Cardiac septum (tissue), 1 donor: ENCODE measurements around the gene VAPB. TPM values are rescaled to one million over a fixed set of nuclear protein-coding genes. Genes with fewer than 3 reads are reported as not detected.
"Not testable (repeated sequence)": the region's sequence is repeated elsewhere in the genome, so short reads cannot be mapped to it uniquely, and the experiment has no call there.

Experiments
- DNase-seq: peaks from one replicate; pipeline ENCODE4 v3.0.0-alpha.2; 2020; ENCODE audit warnings: low spot score
- intact Hi-C: fragments of 100-400 bp; cut with DNase I; formaldehyde crosslinking; loops from one replicate; pipeline ENCODE4 v1.14.0; 2022
- total RNA-seq: library from RNA; stranded (reverse); fragmentation: NEBNext Ultra II Directional; extraction: Animal tissue kit (Norgen Biotek cat#: 25700); gene quantifications from one replicate; pipeline ENCODE4 v1.2.1, GENCODE V29; 2021
- donor health status: DM: no; HTN: no; CAD: no.

Gene VAPB
- total RNA-seq, 1 donor from 2014 or later, result 65.9 TPM

GRCh38 chr20:58402827-58403226, 13.8 kb downstream of the VAPB start:
- no peak for DNase-seq
- intact Hi-C loops, result no loop called here

DNA sequence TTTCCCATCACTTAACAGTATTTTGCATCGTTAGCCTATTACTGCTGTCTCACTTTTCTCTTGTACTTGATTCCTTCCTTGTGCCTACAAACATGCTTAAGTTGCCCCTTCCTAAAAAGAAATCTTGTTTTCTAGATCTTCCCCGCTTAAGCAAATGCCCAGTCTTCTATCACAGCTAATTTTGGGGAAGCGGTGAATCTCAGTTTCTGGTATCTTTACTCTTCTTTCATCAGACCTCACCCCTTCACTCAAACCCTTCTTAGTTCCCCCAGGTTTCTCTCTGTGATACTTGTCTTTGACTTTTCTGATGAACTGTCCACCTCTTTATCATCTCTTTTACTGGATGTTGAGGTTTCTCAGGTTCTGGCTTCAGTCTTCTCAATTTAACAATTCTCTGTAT, 14.2 kb downstream of the VAPB start:
- DNase-seq, result no peak
- intact Hi-C loops, result no loop called here

- intact Hi-C loops, result no loop called here
Measured at GRCh38 chr20:58405504-58406291, 16.7 kb downstream of the VAPB start.

GRCh38 chr20:58406422-58407001, 17.5 kb downstream of the VAPB start:
- no peak for DNase-seq
- intact Hi-C loops, result no loop called here

More at GRCh38 chr20:58405504-58406291, 16.7 kb downstream of the VAPB start:
- DNase-seq, result no peak

DNA sequence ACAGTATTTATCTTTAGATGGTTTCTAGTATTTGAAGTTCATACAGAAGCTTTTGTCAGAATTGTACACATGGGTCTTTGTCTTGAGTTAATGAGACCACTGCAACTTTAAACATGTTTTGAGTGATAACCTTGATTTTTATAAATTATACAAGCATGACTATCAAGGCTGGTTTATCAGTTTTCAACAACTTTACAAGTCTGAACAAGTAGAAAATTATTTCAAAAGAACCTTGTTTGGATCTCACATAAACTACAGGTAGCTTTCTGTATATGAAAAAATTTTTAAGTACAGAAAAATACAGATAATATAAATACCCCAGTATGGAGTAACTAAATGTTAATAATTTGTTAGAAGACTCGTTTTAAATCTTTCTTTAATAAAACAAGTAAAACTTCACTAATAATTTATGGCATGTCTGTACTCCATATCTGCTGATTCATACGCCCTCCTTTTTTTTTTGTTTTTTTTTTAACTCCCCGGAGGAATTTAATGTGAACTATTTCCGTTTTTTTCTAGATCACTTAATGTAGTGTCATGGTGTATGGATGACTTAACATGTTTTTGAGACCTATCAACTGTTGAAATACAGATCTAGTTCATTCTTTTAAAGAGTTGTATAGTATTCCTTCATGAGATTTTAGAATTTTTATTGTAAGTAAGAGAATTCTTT, 18.3 kb downstream of the VAPB start:
- intact Hi-C loops, result no loop called here
- DNase-seq, result no peak

- intact Hi-C loops, result no loop called here
- no peak for DNase-seq
Measured at GRCh38 chr20:58407966-58408557, 19.0 kb downstream of the VAPB start.

DNA sequence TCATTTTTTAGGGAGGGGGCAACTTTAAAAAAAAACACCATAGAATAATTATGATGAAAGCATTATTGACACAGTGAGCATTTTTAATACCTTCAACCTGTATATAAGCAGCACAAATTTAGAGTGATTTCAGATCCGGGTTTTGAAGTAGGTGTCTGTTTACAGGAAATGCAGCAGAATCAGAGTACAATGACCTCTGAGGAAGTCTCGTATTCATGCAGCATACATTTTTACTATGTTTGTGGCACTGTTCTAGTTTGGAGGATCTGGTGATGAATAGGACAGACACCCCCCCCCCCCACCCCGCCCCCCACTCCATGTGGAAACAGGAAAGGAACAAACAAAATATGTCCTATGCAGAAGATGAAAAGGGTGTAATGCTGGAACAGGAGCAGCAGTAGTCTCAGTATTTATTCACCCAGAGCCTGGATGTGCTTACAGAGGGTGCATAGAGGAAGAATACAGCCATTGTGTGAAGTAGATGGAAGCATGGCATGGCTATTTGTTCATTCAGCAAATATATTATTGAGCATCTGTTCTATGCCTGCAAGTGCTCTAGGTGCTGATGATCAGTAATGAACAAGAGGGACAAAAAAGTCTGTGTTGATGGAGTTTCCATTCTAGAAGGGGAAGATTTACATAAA, 19.7 kb downstream of the VAPB start:
- intact Hi-C loops, result no loop called here
- no peak for DNase-seq

DNA sequence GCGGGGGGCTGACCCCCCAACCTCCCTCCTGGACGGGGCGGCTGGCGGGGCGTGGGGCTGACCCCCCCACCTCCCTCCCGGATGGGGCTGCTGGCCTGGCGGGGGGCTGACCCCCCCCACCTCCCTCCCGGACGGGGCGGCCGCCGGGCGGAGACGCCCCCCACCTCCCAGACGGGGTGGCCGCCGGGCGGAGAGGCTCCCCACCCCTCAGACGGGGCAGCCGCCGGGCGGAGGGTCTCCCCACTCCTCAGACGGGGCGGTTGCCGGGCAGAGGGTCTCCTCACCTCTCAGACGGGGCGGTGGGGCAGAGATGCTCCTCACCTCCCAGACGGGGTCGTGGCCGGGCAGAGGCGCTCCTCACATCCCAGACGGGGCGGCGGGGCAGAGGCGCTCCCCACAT, 25.2 kb downstream of the VAPB start:
- DNase-seq, intact Hi-C loops: not testable (repeated sequence)

DNA sequence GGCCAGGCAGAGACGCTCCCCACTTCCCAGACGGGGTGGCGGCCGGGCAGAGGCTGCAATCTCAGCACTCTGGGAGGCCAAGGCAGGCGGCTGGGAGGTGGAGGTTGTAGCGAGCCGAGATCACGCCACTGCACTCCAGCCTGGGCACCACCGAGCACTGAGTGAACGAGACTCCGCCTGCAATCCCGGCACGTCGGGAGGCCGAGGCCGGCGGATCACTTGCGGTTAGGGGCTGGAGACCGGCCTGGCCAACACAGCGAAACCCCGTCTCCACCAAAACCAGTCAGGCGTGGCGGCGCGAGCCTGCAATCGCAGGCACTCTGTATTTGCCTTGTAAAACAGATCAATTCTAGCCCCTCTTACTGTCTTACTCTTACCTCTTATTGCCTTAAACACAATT, 25.8 kb downstream of the VAPB start:
- DNase-seq, intact Hi-C loops: not testable (repeated sequence)

GRCh38 chr20:58416057-58416456, 27.0 kb downstream of the VAPB start:
- DNase-seq, result no peak
- intact Hi-C loops, result no loop called here

DNA sequence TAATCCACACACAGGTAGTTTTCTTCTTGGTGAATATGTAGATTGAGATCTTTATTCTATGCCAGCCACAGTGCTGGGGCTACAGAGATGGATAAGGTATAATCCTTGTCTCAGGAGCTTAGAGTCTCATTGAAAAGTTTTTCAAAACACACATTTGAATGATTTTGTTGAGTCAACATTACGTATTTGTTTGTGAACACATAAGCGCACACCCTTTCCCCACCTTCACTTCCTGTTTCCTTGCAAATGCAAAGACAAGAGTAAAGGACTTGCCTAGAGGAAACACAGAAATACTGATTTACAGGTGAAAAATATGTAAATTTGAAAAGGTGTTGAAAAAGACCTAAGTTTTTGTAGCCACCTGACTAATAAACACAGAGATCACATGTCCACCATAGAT, 27.8 kb downstream of the VAPB start:
- intact Hi-C loops, result no loop called here
- DNase-seq, result no peak

GRCh38 chr20:58417438-58417837, 28.4 kb downstream of the VAPB start:
- intact Hi-C loops, result no loop called here
- no peak for DNase-seq

GRCh38 chr20:58418949-58419748, 30.1 kb downstream of the VAPB start:
- intact Hi-C loops, result no loop called here
- DNase-seq, result no peak

- DNase-seq, result no peak
- intact Hi-C loops, result no loop called here
Measured at GRCh38 chr20:58420798-58421496, 31.9 kb downstream of the VAPB start.

GRCh38 chr20:58421497-58421850, 32.4 kb downstream of the VAPB start:
- no peak for DNase-seq
- intact Hi-C loops, result no loop called here

DNA sequence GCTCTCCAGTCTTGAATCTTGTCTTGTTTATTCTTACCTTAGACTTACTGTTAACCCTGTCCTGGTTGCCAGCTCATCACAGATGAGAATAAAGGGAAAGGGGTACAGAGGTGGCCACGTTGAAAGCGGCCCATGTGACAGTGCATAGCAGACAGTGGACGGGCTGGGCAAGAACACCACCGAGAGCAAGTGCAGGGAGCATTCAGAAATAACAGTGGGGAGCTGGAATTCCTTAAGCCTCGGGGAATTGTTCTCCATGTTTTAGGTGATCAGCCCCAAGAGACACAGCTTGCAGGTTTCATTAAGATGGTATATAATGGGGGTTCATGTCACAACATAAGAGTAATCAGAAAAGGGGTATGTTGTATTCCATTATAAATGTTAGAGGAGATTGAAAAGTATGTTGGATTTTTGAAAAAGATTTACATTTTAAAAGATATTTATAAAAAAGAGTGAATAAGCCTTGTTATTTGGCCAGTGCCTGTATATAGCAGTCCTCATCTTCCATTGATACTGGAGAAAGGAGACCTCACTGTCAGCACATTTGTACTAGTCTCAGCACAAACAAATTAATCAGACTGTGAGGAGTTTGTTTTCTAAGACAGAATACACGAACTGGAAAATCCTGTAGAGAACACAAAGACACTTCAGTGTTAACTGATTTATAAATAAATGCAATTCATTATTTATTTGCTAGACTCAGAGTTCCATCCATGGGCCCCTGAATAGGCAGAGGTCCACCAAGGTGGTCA, 35.4 kb downstream of the VAPB start:
- intact Hi-C loops, result no loop called here
- no peak for DNase-seq

DNA sequence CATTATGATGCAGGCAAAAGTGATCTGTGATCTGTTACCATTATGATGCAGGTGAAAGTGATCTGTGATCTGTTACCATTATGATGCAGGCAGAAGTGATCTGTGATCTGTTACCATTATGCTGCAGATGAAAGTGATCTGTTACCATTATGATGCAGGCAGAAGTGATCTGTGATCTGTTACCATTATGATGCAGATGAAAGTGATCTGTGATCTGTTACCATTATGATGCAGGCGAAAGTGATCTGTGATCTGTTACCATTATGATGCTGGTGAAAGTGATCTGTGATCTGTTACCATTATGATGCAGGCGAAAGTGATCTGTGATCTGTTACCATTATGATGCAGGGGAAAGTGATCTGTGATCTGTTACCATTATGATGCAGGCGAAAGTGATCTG, 38.5 kb downstream of the VAPB start:
- DNase-seq, intact Hi-C loops: not testable (repeated sequence)

DNA sequence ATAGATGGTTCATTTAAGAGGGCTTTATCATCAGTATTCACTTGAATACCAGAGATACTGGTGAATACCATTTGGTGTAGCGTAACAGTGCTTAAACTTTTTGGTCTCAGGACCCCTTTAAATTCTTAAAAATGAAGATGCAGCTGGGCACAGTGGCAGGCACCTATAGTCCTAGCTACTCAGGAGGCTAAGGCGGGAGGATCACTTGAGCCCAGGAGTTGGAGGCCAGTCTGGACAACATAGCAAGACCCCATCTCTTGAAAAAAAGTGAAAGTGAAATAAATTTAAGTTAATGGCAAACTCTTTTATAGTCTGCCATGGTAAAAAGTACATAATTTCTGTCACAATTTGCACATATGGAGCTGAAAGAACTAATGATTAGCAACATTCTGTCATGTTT, 39.3 kb downstream of the VAPB start:
- intact Hi-C loops, result no loop called here
- DNase-seq, result no peak
